D721Med (cell line): ENCODE measurements around the gene TPP1.

ENCODE experiments used
- DNase-seq: peaks from one replicate; pipeline ENCODE4 v3.0.0; 2011; ENCODE audit warnings: low spot score; ENCODE audit not compliant: insufficient read length
- FAIRE-seq: peaks from 2 replicates; lab custom pipeline; 2011; peaks lifted over from hg19 to GRCh38; lab: Jason Lieb, UNC
- CTCF ChIP-seq: IDR thresholded peaks from 2 replicates; pipeline ENCODE4 v1.5.1; 2012; ENCODE audit warnings: mild to moderate bottlenecking, control low read depth; ENCODE audit not compliant: insufficient read depth; ENCODE audit errors: missing control alignments

The TPP1 gene

GRCh38 chr11:6628526-6628925 is 9.3 kb upstream of the TPP1 start:
- DNase-seq (no peak), FAIRE-seq (no peak)
- no peak for TF ChIP-seq CTCF

GRCh38 chr11:6627762-6628241 is 8.6 kb upstream of the TPP1 start:
- no peak for DNase-seq
- no peak for TF ChIP-seq CTCF
- no peak for FAIRE-seq

- no peak for FAIRE-seq
- DNase-seq, result no peak
- no peak for TF ChIP-seq CTCF
Measured at GRCh38 chr11:6626971-6627761, 7.9 kb upstream of the TPP1 start.

- no peak for FAIRE-seq
- no peak for TF ChIP-seq CTCF
- DNase-seq, result no peak
Measured at GRCh38 chr11:6625832-6626420, 6.7 kb upstream of the TPP1 start.

GRCh38 chr11:6625156-6625831 is 6.1 kb upstream of the TPP1 start:
- FAIRE-seq, result no peak
- TF ChIP-seq CTCF, result no peak
- DNase-seq, result no peak

GRCh38 chr11:6623391-6624363 is 4.5 kb upstream of the TPP1 start:
- no peak for DNase-seq
- no peak for FAIRE-seq
- no peak for TF ChIP-seq CTCF
